ENCODE measurements around the gene PPM1A.

The PPM1A gene

GRCh38 chr14:60274448-60274847 lies 25.4 kb downstream of the PPM1A start:
- POLR2A ChIA-PET, result interaction anchor here (1.1 kb wide), 1 partner anchor 26 kb away, joined by 3 read pairs; the partner anchor contains the start of gene PPM1A
- CTCF ChIA-PET, result interaction anchor here (0.6 to 0.7 kb wide), 3 partner anchors 33 to 310 kb away, joined by 3 to 4 read pairs (median 3); no protein-coding TSS in a partner anchor
- TF ChIP-seq CTBP1 (IDR thresholded peaks at IDR 0.05; ENCODE audit: borderline replicate concordance) (no peak), LEF1 (IDR thresholded peaks at IDR 0.05; ENCODE audit: borderline replicate concordance) (no peak), ZNF384 (IDR thresholded peaks at IDR 0.05) (no peak), SP1 (IDR thresholded peaks at IDR 0.05) (no peak), ELF4 (IDR thresholded peaks at IDR 0.05) (no peak), BHLHE40 (IDR thresholded peaks at IDR 0.05; ENCODE audit: borderline replicate concordance) (no peak), PKNOX1 (IDR thresholded peaks at IDR 0.05) (no peak), NFRKB (IDR thresholded peaks at IDR 0.05) (no peak), TARDBP (IDR thresholded peaks at IDR 0.05) (no peak), FOXA1 (IDR thresholded peaks at IDR 0.05) (no peak), HDGF (IDR thresholded peaks at IDR 0.05; ENCODE audit: borderline replicate concordance) (no peak), ARNT (IDR thresholded peaks at IDR 0.05) (no peak)
- DNase-seq (ENCODE audit: extremely low spot score), result no peak

DNA sequence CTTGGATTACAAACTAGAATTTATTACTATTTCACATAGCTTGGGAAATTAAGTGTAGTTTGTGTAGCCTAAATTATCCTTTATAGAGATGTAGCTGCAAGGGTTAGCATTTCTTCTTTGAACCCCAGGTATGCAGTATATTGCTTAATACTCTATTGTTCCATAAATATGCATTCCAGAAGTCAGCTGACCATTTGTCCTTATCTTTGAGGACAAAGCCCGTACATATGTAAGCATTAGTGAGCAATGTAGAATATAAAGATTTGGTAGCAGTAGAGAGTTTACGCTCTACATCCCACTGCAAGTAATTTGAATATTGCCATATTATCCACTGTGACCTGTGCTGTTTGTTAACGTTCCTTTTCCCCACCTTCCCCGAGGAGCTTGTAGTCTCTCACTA lies 26.9 kb downstream of the PPM1A start:
- no peak for DNase-seq (ENCODE audit: extremely low spot score)
- TF ChIP-seq TARDBP (IDR thresholded peaks at IDR 0.05) (no peak), PKNOX1 (IDR thresholded peaks at IDR 0.05) (no peak), CTBP1 (IDR thresholded peaks at IDR 0.05; ENCODE audit: borderline replicate concordance) (no peak), NFRKB (IDR thresholded peaks at IDR 0.05) (no peak), LEF1 (IDR thresholded peaks at IDR 0.05; ENCODE audit: borderline replicate concordance) (no peak), SUZ12 (IDR thresholded peaks at IDR 0.05) (no peak), ELF4 (IDR thresholded peaks at IDR 0.05) (no peak), ZNF384 (IDR thresholded peaks at IDR 0.05) (no peak), ARNT (IDR thresholded peaks at IDR 0.05) (no peak), FOXA1 (IDR thresholded peaks at IDR 0.05) (no peak)
- ChIA-PET CTCF (interaction anchor here (0.7 to 1.1 kb wide), 2 partner anchors 9 to 57 kb away, joined by 3 to 5 read pairs; no protein-coding TSS in a partner anchor), POLR2A (interaction anchor here (1.3 to 1.4 kb wide), 2 partner anchors 26 to 27 kb away, joined by 4 to 7 read pairs; partner anchors contain the start of gene PPM1A)

DNA sequence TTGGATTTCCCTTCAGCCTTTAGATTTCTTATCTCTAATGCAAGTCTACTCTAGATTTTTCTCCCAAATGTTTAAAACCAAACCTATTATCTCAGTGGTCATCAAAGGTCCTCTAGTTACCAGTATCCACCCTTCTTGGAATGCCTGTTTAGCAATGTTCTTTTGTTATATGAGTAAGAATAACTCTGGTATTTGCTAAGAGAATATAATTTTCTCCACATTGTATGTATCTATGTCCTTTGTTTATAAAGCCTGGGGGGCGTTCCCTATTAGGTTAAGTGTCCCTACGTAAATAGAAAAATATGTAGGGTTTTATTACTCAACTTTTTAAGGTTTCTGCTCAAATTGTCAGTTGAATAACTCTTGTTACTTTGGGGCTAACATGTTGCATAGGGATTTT lies 27.3 kb downstream of the PPM1A start:
- ChIA-PET POLR2A (interaction anchor here (1.3 to 1.4 kb wide), 2 partner anchors 26 to 28 kb away, joined by 4 to 7 read pairs; partner anchors contain the start of gene PPM1A), CTCF (interaction anchor here (1.1 kb wide), 1 partner anchor 10 kb away, joined by 3 read pairs; no protein-coding TSS in a partner anchor)
- no peak for TF ChIP-seq ELF4 (IDR thresholded peaks at IDR 0.05)
- TF ChIP-seq SP1 (IDR thresholded peaks at IDR 0.05), result no peak
- DNase-seq (ENCODE audit: extremely low spot score), result no peak

GRCh38 chr14:60277605-60278190 lies 28.7 kb downstream of the PPM1A start:
- ChIA-PET CTCF (no interaction called here), POLR2A (no interaction called here)
- TF ChIP-seq PKNOX1 (IDR thresholded peaks at IDR 0.05) (no peak), HDGF (IDR thresholded peaks at IDR 0.05; ENCODE audit: borderline replicate concordance) (no peak), SP1 (IDR thresholded peaks at IDR 0.05) (no peak), ELF4 (IDR thresholded peaks at IDR 0.05) (no peak), FOXK2 (IDR thresholded peaks at IDR 0.05) (no peak), SUZ12 (IDR thresholded peaks at IDR 0.05) (no peak), NFRKB (IDR thresholded peaks at IDR 0.05) (no peak), FOXA1 (IDR thresholded peaks at IDR 0.05) (no peak), ZNF384 (IDR thresholded peaks at IDR 0.05) (no peak), ARNT (IDR thresholded peaks at IDR 0.05) (no peak), BHLHE40 (IDR thresholded peaks at IDR 0.05; ENCODE audit: borderline replicate concordance) (no peak), L3MBTL2 (conservative IDR thresholded peaks at IDR 0.05) (no peak), CTBP1 (IDR thresholded peaks at IDR 0.05; ENCODE audit: borderline replicate concordance) (no peak), LEF1 (IDR thresholded peaks at IDR 0.05; ENCODE audit: borderline replicate concordance) (no peak), FOXM1 (IDR thresholded peaks at IDR 0.05; ENCODE audit: borderline replicate concordance) (no peak), TARDBP (IDR thresholded peaks at IDR 0.05) (no peak)
- no peak for DNase-seq (ENCODE audit: extremely low spot score)

DNA sequence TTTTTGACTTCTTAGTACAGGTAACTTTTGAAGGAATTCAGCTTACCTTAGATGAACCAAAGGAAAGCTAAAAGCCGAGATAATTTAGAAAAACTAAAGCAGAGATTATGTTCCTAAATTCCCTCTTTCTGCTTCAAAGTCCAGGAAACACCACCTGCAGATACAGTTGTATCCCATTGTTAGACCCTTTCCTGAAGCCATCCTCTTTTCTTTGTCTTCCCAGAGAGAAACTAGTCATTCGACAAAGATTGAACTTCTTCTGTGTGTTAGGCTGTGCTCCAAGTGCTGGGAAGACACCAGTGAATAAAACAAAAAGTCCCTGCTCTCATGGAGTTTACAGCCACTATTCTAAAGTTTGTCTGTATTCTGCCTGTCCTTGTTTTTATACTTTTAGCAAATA lies 29.3 kb downstream of the PPM1A start:
- CTCF ChIA-PET, result no interaction called here
- POLR2A ChIA-PET, result no interaction called here
- no peak for DNase-seq (ENCODE audit: extremely low spot score)
- TF ChIP-seq L3MBTL2 (conservative IDR thresholded peaks at IDR 0.05) (no peak), ZNF384 (IDR thresholded peaks at IDR 0.05) (no peak), PKNOX1 (IDR thresholded peaks at IDR 0.05) (no peak), BHLHE40 (IDR thresholded peaks at IDR 0.05; ENCODE audit: borderline replicate concordance) (no peak), FOXA1 (IDR thresholded peaks at IDR 0.05) (no peak), SUZ12 (IDR thresholded peaks at IDR 0.05) (no peak), SP1 (IDR thresholded peaks at IDR 0.05) (no peak), ELF4 (IDR thresholded peaks at IDR 0.05) (no peak), TARDBP (IDR thresholded peaks at IDR 0.05) (no peak), FOXK2 (IDR thresholded peaks at IDR 0.05) (no peak), ARNT (IDR thresholded peaks at IDR 0.05) (no peak), CTBP1 (IDR thresholded peaks at IDR 0.05; ENCODE audit: borderline replicate concordance) (no peak)

- no peak for DNase-seq (ENCODE audit: extremely low spot score)
- ChIA-PET CTCF (no interaction called here), POLR2A (interaction anchor here (1.0 to 1.1 kb wide), 2 partner anchors 39 to 40 kb away, joined by 4 read pairs; partner anchors contain the start of gene PPM1A)
- TF ChIP-seq FOXK2 (IDR thresholded peaks at IDR 0.05) (no peak), PKNOX1 (IDR thresholded peaks at IDR 0.05) (no peak), NFRKB (IDR thresholded peaks at IDR 0.05) (no peak), CTBP1 (IDR thresholded peaks at IDR 0.05; ENCODE audit: borderline replicate concordance) (no peak), FOXA1 (IDR thresholded peaks at IDR 0.05) (no peak), FOXM1 (IDR thresholded peaks at IDR 0.05; ENCODE audit: borderline replicate concordance) (no peak), BHLHE40 (IDR thresholded peaks at IDR 0.05; ENCODE audit: borderline replicate concordance) (no peak), ARNT (IDR thresholded peaks at IDR 0.05) (no peak), LEF1 (IDR thresholded peaks at IDR 0.05; ENCODE audit: borderline replicate concordance) (no peak), TARDBP (IDR thresholded peaks at IDR 0.05) (no peak)
These were observed 38.4 kb downstream of the PPM1A start for GRCh38 chr14:60287452-60287851.
